ENCODE measurements around the gene ZFP62.
A peak's percentile ranks its signal among the peaks of the same experiment; 100 is the strongest.
"Not testable (repeated sequence)": the region's sequence is repeated elsewhere in the genome, so short reads cannot be mapped to it uniquely, and the experiment has no call there.

ZFP62 gene

GRCh38 chr5:180860887-180861822 lies at the start of gene ZFP62:
Gene ZFP62 (minus strand): TSS chr5:180861276. CDS start chr5:180861219, 57 bp downstream.
- DNase-seq (ENCODE audit: low read depth in 4 of 4, low spot score in 1 of 4), result peak; percentile 65 to 80 (median 72)

GRCh38 chr5:180910735-180911134 lies 49.7 kb upstream of the ZFP62 start:
- DNase-seq (ENCODE audit: low read depth in 4 of 4, low spot score in 1 of 4), result no peak

- DNase-seq (ENCODE audit: low read depth in 4 of 4, low spot score in 1 of 4), result no peak
These were observed 49.1 kb upstream of the ZFP62 start for GRCh38 chr5:180910182-180910581.

DNA sequence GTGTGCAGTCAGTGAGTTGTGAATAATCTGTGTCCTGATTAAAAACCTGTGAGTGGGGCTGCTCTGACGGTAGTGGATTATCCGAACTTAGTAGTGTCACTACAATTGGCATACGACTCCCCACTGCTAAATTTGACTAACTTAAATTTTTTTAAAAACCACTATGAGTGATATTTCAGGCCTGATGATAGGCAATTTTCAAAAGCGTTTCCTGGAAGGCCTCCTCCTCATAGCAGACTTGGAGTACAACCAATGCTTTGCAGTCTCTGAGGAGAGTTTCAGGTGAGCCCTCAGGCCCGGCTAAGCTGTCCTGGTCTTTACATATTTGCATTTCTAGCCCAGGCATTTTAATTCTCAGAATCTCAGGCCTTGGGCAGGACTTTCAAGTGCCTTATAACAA lies 48.7 kb upstream of the ZFP62 start:
- DNase-seq (ENCODE audit: low read depth in 4 of 4, low spot score in 1 of 4), result no peak

DNA sequence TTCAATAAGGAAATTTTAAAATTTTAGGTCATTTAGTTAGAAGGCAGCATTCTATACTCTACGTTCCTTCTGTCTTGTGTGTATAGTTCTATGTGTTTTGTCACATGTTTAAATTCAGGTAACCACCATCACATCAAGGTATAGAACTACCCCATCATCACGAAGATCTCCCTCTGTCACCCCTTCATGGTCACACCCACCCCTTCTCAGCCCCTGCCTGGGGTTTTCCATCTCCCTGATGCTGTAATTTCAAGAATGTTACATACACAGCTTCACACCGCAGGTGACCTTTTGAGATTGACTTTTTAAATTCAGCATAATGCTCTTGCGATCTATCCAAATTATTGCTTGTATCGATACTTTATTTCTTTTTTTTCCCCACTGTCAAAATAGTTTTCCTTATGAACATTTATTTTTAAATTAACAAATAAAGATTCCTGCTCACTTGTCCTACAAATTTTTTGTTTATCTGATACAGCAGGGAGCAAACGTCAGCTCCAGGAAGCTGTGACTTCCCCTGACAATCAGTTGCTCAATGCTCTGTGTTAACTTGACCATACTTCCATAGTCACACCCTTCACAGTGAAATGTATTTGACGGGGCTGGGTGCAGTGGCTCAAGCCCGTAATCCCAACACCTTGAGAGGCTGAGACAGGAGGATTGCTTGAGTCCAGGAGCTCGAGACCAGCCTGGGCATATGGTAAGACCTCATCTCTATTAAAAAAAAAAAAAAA lies 48.1 kb upstream of the ZFP62 start:
- DNase-seq (ENCODE audit: low read depth in 4 of 4, low spot score in 1 of 4), result no peak

DNA sequence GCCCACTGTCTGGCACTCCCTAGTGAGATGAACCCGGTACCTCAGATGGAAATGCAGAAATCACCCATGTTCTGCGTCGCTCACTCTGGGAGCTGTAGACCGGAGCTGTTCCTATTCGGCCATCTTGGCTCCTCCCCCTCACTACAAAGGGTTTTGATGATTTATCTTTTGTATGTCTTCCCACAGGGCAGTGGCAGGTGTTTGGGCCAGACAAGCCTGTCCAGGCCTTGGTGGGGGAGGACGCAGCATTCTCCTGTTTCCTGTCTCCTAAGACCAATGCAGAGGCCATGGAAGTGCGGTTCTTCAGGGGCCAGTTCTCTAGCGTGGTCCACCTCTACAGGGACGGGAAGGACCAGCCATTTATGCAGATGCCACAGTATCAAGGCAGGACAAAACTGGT lies 47.3 kb upstream of the ZFP62 start:
- no peak for DNase-seq (ENCODE audit: low read depth in 4 of 4, low spot score in 1 of 4)

- DNase-seq (ENCODE audit: low read depth in 4 of 4, low spot score in 1 of 4), result no peak
These were observed 40.4 kb upstream of the ZFP62 start for GRCh38 chr5:180901319-180902009.

DNA sequence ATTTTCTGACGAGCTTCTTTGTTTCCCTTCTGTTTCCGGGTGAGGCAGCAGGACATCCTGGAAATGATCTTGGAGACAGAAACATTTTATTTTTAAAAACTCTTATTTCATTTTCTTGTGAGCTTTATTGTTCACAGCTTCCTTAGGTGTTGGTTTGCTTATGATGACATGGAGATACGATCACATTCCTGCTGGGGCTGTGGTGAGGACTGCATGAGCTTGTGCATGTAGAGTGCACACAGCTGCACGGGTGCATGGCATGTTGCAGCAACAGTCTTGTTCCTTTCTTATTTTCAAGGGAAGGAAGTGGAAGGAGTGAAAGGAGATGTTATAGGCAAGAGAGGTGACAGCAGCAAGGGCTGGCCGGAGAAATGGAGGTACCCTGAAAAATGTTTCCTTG lies 39.1 kb upstream of the ZFP62 start:
- DNase-seq (ENCODE audit: low read depth in 4 of 4, low spot score in 1 of 4), result no peak

- DNase-seq (ENCODE audit: low read depth in 4 of 4, low spot score in 1 of 4), result no peak
These were observed 37.7 kb upstream of the ZFP62 start, which contains the start of gene BTNL8 for GRCh38 chr5:180898621-180899246. Gene BTNL8 (plus strand): TSS chr5:180899159. CDS start chr5:180899311, 152 bp downstream.

DNA sequence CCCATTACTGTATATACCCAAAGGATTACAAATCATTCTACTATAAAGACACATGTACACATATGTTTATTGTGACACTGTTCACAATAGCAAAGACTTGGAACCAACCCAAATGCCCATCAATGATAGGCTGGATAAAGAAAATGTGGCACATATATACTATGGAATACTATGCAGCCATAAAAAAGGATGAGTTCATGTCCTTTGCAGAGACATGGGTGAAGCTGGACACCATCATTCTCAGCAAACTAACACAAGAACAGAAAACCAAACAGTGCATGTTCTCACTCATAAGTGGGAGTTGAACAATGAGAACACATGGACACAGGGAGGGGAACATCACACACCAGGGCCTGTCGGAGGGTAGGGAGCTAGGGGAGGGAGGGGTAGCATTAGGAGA lies 34.3 kb upstream of the ZFP62 start:
- not testable (repeated sequence) for DNase-seq (ENCODE audit: low read depth in 4 of 4, low spot score in 1 of 4)

GRCh38 chr5:180889381-180889780 lies 28.3 kb upstream of the ZFP62 start:
- DNase-seq (ENCODE audit: low read depth in 4 of 4, low spot score in 1 of 4), result no peak

DNA sequence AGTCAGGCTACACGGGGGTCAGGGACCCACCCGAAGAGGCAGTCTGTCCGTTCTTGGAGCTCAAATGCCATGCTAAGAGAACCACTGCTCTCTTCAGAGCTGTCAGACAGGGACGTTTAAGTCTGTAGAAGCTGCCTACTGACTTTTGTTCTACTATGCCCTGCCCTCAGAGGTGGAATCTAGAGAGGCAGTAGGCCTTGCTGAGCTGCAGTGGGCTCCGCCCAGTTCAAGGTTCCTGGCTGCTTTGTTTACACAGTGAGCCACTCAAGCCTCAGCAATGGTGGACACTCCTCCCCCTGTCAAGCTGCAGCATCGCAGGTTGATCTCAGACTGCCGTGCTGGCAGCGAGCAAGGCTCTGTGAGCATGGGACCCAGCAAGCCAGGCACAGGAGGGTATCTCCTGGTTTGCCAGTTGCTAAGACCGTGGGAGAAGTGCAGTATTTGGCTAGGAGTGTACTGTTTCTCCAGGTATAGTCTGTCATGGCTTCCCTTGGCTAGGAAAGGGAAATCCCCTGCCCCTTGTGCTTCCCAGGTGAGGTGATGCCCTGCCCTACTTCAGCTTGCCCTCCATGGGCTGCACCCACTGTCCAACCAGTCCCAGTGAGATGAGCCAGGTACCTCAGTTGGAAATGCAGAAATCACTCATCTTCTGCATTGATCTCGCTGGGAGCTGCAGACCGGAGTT lies 24.9 kb upstream of the ZFP62 start:
- DNase-seq (ENCODE audit: low read depth in 4 of 4, low spot score in 1 of 4), result not testable (repeated sequence)

DNA sequence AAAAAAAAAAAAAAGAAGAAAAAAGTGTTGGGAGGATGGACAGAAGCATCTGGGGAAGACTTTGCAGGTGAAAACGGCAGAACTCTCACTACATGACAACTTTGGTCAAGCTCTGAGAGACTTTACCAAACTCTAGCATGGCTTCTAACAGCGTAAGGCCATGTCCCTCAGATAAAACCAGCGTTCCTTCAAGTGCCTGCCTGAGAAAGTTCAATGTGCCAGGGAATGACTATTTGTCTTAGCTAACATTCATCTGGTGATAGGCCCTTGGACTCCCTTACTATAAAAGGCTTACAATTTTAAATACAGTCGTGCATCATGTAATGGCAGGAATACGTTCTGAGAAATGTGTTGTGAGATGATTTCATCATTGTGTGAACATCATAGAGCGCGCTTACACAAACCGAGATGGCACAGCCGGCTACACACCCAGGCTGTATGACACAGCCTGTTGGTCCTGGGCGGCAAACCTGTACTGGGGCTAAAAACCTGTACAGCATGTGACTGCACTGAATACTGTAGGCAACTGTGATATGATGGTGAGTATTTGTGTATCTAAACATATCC lies 14.9 kb upstream of the ZFP62 start:
- DNase-seq (ENCODE audit: low read depth in 4 of 4, low spot score in 1 of 4), result no peak

- DNase-seq (ENCODE audit: low read depth in 4 of 4, low spot score in 1 of 4), result no peak
These were observed 13.9 kb upstream of the ZFP62 start for GRCh38 chr5:180874804-180875582.

DNA sequence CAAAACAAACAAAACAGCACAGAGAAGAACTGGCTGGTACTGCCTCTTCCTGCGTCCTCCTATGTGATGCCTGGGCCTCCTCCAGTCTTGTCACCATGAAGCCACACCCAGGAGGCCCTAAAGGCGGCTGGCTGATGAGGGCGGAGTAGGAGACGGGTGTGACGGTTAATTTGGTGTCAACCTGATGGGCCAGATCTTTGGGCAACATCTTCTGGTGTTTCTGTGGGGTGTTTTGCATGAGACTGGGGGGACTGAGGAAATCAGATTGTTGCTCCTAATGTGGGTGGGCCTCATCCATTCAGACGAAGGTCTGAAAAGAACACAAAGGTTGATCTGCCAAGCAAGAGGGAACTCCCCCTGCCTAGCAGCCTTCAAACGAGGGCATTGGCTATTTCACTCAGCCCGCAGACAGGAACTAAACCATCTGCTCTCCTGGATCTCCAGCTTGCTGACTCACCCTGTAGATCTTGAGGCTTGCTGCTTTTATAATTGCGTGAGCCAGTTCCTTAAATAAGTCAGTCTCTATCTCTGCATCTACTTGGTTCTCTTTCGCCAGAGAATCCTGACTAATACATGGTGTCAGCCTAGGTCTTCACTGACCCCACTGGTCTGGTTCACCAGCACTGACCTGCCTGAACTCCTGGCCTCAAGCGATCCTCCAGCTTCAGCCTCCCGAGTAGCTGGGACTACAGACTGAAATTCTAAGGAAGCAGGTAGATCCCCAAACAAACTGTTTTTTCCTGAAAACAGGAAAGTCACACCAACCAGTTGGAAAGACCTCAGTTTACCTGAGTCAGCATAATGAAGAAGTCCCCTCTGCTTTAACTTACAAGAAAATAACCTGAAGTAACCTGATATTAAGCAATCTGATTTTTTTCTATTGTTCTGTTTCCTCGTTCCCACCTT lies 12.8 kb upstream of the ZFP62 start:
- no peak for DNase-seq (ENCODE audit: low read depth in 4 of 4, low spot score in 1 of 4)

DNA sequence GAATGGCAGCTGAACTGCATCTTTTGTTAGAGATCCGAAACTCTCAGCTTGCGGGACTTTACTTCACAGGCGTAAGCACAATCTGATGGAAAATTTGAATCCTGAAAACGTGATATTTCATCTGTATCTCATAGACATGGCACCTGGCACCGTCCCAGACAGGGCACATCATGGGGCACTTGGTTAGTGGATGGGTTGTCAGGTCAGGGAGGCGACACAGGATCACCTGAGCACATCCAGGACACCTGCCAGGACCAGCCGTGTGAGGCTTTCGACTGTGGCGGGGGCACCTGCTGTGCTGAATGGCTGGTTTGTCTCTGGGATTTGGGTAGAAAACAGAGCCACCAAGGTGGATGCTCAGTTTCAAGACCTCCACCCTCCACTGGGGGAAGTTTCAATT lies 11.3 kb upstream of the ZFP62 start:
- no peak for DNase-seq (ENCODE audit: low read depth in 4 of 4, low spot score in 1 of 4)

- DNase-seq (ENCODE audit: low read depth in 4 of 4, low spot score in 1 of 4), result no peak
These were observed 9.4 kb upstream of the ZFP62 start for GRCh38 chr5:180870276-180871068.

DNA sequence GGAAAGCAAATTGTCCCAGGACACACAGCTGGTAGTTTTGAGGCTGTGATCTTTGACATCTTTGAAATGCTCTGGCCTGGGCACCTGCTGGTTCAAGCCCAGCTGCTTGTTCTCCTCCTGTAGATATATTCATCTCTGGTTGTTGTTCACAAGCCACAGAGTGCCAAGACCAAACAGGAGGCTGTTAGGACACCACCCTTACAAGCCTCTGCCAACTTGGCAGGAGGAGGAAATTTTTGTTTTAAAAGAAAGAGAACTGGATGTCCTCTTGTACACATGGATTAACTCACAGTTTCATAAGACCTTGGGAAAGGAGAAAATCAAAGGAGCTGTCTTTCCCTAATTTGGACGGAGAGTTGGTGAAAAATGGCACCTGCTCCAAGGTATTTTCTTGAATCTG lies 8.5 kb upstream of the ZFP62 start:
- no peak for DNase-seq (ENCODE audit: low read depth in 4 of 4, low spot score in 1 of 4)
